ENCODE data around the gene TMEM41A. TPM values are rescaled to one million over a fixed set of nuclear protein-coding genes. Genes with fewer than 3 reads are reported as not detected.

The TMEM41A gene
- total and polyA plus RNA-seq, 4 donors, result 15.3 to 18.4 (median 16.9) TPM

- H3K4me1 ChIP-seq (ENCODE audit: control insufficient read depth, insufficient read depth, low read length), result no peaks in the 10 kb centered on the region
- no peak overlapping the region for H3K27ac ChIP-seq (ENCODE audit: low read depth, low read length)
- no CpG with 5 or more reads among the region's 6 CpGs for WGBS (ENCODE audit: insufficient coverage)
- H3K27me3 ChIP-seq (ENCODE audit: control insufficient read depth, insufficient read depth, low read length), result no peaks in the 10 kb centered on the region
- no peaks in the 10 kb centered on the region for H3K36me3 ChIP-seq (ENCODE audit: control insufficient read depth, insufficient read depth, low read length)
- H3K4me3 ChIP-seq (ENCODE audit: low read depth, low read length), result no peak overlapping the region
- no peaks in the 10 kb centered on the region for H3K9me3 ChIP-seq (ENCODE audit: control insufficient read depth, insufficient read depth, low read length)
- no peak for DNase-seq (ENCODE audit: low read depth in 4 of 6, low spot score in 6 of 6)
Measured at GRCh38 chr3:185442031-185442430, 56.8 kb downstream of the TMEM41A start.

- H3K4me1 ChIP-seq (ENCODE audit: control insufficient read depth, insufficient read depth, low read length), result no peaks in the 10 kb centered on the region
- H3K9me3 ChIP-seq (ENCODE audit: control insufficient read depth, insufficient read depth, low read length), result no peaks in the 10 kb centered on the region
- DNase-seq (ENCODE audit: low read depth in 4 of 6, low spot score in 6 of 6), result peak in 2 of 6 donors; percentile 44 to 47
- H3K27ac ChIP-seq (ENCODE audit: low read depth, low read length), result no peak overlapping the region
- no peaks in the 10 kb centered on the region for H3K36me3 ChIP-seq (ENCODE audit: control insufficient read depth, insufficient read depth, low read length)
- no peaks in the 10 kb centered on the region for H3K27me3 ChIP-seq (ENCODE audit: control insufficient read depth, insufficient read depth, low read length)
- H3K4me3 ChIP-seq (ENCODE audit: low read depth, low read length), result no peak overlapping the region
- no CpG with 5 or more reads among the region's 7 CpGs for WGBS (ENCODE audit: insufficient coverage)
Measured at GRCh38 chr3:185439745-185440466, 58.9 kb downstream of the TMEM41A start.

Other genes with a start within 250 kb of the TMEM41A start
- gene EHHADH, start 245.0 kb downstream of the TMEM41A start, total RNA-seq, result 1 to 10 TPM; 3.8 to 4.6 TPM
- gene EHHADH, start 245.0 kb downstream of the TMEM41A start, polyA plus RNA-seq (ENCODE audit: insufficient read length in 2 of 2), result 1 to 10 TPM; 4.1 to 4.7 TPM
- gene MAP3K13, start 135.9 kb downstream of the TMEM41A start, total RNA-seq, result 10 to 100 TPM; 35.3 to 39.8 TPM
- gene MAP3K13, start 135.9 kb downstream of the TMEM41A start, polyA plus RNA-seq (ENCODE audit: insufficient read length in 2 of 2), result 10 to 100 TPM; 43.6 to 56.3 TPM
- under 1 TPM; 0.30 to 0.61 TPM for gene LIPH, start 53.6 kb upstream of the TMEM41A start, total RNA-seq
- gene LIPH, start 53.6 kb upstream of the TMEM41A start, polyA plus RNA-seq (ENCODE audit: insufficient read length in 2 of 2), result under 1 TPM; 0.08 to 0.15 TPM
- 10 to 100 TPM; 49.5 to 70.1 TPM for gene SENP2, start 87.3 kb upstream of the TMEM41A start, total RNA-seq
- 10 to 100 TPM; 40.7 to 46.7 TPM for gene SENP2, start 87.3 kb upstream of the TMEM41A start, polyA plus RNA-seq (ENCODE audit: insufficient read length in 2 of 2)